Psoas muscle (tissue), 8 donors: Measurements from ENCODE around the gene RASSF8. TPM values are rescaled to one million over a fixed set of nuclear protein-coding genes. Genes with fewer than 3 reads are reported as not detected.

Experiments used
- ATAC-seq, 4 donors: fragments of 200-7000 bp; cut with Tn5 transposase; one replicate each; pipeline ENCODE4 v1.9.1; 2020; ENCODE audit warnings: moderate library complexity in 3 of 4, mild to moderate bottlenecking in 2 of 4
- DNase-seq, 2 donors: peaks; one replicate each; pipeline ENCODE4 v3.0.0-alpha.2; 2020
- H3K27ac ChIP-seq: fragments of 200-600 bp; one replicate; pipeline ENCODE4 v1.8.0; 2022
- H3K27me3 ChIP-seq, 3 donors: fragments of 200-600 bp in 1 of 3; one replicate each; pipeline versions ENCODE4 v1.6.1 to v1.8.0; 2013 to 2022; ENCODE audit warnings: low read length in 2 of 3, mild to moderate bottlenecking in 2 of 3, moderate library complexity in 1 of 3; ENCODE audit not compliant: insufficient read depth in 3 of 3
- H3K36me3 ChIP-seq, 2 donors: fragments of 200-600 bp in 1 of 2; one replicate each; pipeline versions ENCODE4 v1.6.1 to v1.8.0; 2013 to 2022; ENCODE audit warnings: low read depth in 1 of 2, mild to moderate bottlenecking in 1 of 2, moderate library complexity in 1 of 2; ENCODE audit not compliant: insufficient read depth in 1 of 2
- H3K4me1 ChIP-seq: fragments of 200-600 bp; one replicate; pipeline ENCODE4 v1.8.0; 2022
- H3K4me3 ChIP-seq: fragments of 200-600 bp; one replicate; pipeline ENCODE4 v1.8.0; 2022; ENCODE audit warnings: mild to moderate bottlenecking
- H3K9me3 ChIP-seq: fragments of 200-600 bp; one replicate; pipeline ENCODE4 v1.8.0; 2022
- WGBS, 3 donors: extraction: QIAGEN DNeasy Blood & Tissue Kit; methylation state at CpG; one replicate each; pipeline versions ENCODE4 v1.1.6 to v1.1.7; 2013; 5-methylcytosine and 5-hydroxymethylcytosine counted together
- intact Hi-C, 2 donors: fragments of 100-400 bp; cut with DNase I; formaldehyde crosslinking; loops; one replicate each; pipeline versions ENCODE4 v1.11.0 to v1.14.2; 2022
- polyA plus RNA-seq, 3 donors: library from polyadenylated mRNA; stranded (reverse); fragments of 200-250 nt; gene quantifications; one replicate each; pipeline ENCODE4 v1.2.3, GENCODE V29; 2013
- total RNA-seq, 4 donors: library from RNA; stranded (reverse); fragmentation: NEBNext Ultra II Directional in 2 of 4; extraction: Animal tissue kit (Norgen Biotek cat#: 25700) in 2 of 4; gene quantifications; one replicate each; pipeline versions ENCODE4 v1.2.1 to v1.2.4, GENCODE V29; 2021 to 2023
- TF ChIP-seq, protein P1 (sequence below): fragments of 200-600 bp; IDR thresholded peaks from one replicate; pipeline ENCODE4 v1.8.0; 2022; ENCODE audit warnings: antibody characterized with exemption
- donor health status: healthy with polysubstance abuse.
- donor health status: DM: no; HTN: no; CAD: no; lungs with moderate emphysema.
- donor health status: Bipolar disorder and iron deficiency.
- donor health status: healthy.
- donor health status: DM: yes; HTN: yes; CAD: no.
- donor health status: DM: no; HTN: no; CAD: no.
- donor health status: DM: no; HTN: no; CAD: no.
- donor health status: DM: yes; HTN: yes; CAD: no.

RASSF8 gene
- total and polyA plus RNA-seq, 7 donors: 7.7 to 80.3 (median 41.9) TPM

DNA sequence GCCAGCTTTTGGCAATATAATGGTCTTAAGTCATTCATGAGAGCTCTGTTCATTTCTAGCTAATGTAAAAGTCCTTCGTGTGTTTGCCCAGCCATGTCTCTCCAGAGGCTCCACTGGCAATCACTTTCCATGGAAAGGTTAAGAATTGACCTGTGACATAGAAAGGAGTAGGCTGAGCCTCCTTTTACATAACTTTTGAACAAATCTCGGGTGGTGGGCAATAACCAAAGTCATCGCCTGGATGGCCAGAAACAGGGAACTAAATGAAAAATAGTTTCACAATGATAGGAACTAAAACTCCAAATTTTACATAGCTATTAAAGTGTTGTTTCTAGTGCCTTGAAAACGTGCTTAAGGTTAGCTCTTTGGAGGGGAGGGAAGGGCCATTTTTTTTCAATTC, 159.8 kb downstream of the RASSF8 start:
- Histone ChIP-seq H3K4me1 (peaks cover 58% of the 10 kb centered on the region), H3K9me3 (no peaks in the 10 kb centered on the region), H3K27ac (peak overlapping the region; percentile 90), H3K27me3 (no peaks in the 10 kb centered on the region), H3K36me3 (no peaks in the 10 kb centered on the region), H3K4me3 (no peak overlapping the region)
- TF ChIP-seq, protein P1, sequence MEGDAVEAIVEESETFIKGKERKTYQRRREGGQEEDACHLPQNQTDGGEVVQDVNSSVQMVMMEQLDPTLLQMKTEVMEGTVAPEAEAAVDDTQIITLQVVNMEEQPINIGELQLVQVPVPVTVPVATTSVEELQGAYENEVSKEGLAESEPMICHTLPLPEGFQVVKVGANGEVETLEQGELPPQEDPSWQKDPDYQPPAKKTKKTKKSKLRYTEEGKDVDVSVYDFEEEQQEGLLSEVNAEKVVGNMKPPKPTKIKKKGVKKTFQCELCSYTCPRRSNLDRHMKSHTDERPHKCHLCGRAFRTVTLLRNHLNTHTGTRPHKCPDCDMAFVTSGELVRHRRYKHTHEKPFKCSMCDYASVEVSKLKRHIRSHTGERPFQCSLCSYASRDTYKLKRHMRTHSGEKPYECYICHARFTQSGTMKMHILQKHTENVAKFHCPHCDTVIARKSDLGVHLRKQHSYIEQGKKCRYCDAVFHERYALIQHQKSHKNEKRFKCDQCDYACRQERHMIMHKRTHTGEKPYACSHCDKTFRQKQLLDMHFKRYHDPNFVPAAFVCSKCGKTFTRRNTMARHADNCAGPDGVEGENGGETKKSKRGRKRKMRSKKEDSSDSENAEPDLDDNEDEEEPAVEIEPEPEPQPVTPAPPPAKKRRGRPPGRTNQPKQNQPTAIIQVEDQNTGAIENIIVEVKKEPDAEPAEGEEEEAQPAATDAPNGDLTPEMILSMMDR: no peak
- ATAC-seq (no peak), DNase-seq (no peak)
- WGBS, 3 donors: 53 to 79% (median 56%) methylated on average over 4 of the region's 4 CpGs
- intact Hi-C loops: no loop called here

DNA sequence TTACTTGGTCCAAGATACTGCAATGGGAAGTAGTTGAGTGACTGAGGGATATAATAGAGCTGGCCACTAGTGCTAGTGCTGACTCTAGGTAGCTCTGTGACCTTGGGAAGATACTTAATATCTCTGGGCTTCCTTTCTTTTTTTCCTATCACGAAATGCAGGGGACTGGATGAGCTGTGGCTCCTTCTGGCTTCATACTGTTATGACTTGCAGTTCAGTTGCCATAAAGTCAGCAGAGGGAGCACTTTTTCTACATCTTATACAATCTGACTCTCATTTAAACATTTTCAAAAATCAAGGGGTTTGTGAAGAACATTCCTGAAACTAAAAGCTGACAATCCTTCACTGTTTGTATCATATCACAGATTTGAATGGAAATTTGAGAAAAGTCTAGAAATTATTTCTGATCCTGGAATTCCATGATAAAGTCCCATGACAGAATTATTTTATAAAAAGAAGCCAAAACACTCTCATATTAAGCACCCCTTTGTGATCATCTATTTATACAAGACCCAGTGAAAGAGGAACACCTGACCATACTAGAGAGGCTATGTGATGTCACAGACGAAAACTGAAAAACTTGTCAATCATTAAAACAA, 161.0 kb downstream of the RASSF8 start:
- TF ChIP-seq, protein P1: peak; percentile 52
- Histone ChIP-seq H3K4me1 (peaks cover 57% of the 10 kb centered on the region), H3K27me3 (no peaks in the 10 kb centered on the region), H3K4me3 (peak overlapping the region; percentile 77), H3K27ac (peak overlapping the region; percentile 90), H3K9me3 (no peaks in the 10 kb centered on the region), H3K36me3 (no peaks in the 10 kb centered on the region)
- intact Hi-C loops: no loop called here
- 10 to 33% (median 21%) methylated on average over 2 of the region's 2 CpGs for WGBS, 3 donors
- no peak for DNase-seq
- peak; percentile 19 to 35 (median 25) for ATAC-seq

DNA sequence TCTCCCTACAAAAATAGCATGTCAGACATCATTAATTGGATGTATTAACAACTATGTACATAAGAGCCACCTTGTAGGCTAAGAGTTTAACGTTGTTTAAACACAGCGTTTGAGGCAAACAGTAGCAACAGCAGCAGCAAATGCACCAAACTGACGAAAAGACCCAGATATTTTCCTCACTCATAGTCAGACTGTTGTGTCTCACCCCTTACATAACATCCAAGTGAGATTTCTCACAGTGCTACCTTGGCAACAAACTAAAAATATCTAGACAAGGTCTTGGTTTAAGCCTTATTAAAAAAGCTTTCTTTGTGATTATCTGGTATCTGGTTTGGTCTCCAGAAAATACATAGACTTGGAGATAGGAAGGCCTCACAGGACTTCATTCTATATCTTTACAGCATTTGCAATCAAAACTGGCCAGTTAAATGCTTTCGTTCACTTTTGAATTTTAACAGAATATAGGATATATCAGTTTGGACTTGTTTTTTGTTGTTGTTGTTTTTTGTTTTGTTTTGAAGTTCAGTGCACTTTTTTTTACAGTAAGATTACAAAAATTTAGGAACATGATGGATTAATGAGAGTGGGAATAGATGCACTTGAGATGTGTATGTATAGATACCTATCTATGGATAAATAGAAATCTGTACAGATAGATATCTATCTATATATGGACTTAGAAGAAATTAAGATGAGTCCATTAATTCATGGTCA, 162.2 kb downstream of the RASSF8 start:
- Histone ChIP-seq H3K36me3 (no peaks in the 10 kb centered on the region), H3K27me3 (no peaks in the 10 kb centered on the region), H3K4me1 (peaks cover 47% of the 10 kb centered on the region), H3K9me3 (no peaks in the 10 kb centered on the region), H3K4me3 (peak overlapping the region; percentile 77), H3K27ac (peak overlapping the region; percentile 90)
- DNase-seq: no peak
- ATAC-seq: no peak
- WGBS, 3 donors: 32 to 67% (median 38%) methylated on average over 4 of the region's 4 CpGs
- intact Hi-C loops: loop anchor here in 1 of 2 donors (5.0 kb wide), 1 partner anchor 407 kb away; no protein-coding TSS in a partner anchor
- TF ChIP-seq, protein P1: no peak

DNA sequence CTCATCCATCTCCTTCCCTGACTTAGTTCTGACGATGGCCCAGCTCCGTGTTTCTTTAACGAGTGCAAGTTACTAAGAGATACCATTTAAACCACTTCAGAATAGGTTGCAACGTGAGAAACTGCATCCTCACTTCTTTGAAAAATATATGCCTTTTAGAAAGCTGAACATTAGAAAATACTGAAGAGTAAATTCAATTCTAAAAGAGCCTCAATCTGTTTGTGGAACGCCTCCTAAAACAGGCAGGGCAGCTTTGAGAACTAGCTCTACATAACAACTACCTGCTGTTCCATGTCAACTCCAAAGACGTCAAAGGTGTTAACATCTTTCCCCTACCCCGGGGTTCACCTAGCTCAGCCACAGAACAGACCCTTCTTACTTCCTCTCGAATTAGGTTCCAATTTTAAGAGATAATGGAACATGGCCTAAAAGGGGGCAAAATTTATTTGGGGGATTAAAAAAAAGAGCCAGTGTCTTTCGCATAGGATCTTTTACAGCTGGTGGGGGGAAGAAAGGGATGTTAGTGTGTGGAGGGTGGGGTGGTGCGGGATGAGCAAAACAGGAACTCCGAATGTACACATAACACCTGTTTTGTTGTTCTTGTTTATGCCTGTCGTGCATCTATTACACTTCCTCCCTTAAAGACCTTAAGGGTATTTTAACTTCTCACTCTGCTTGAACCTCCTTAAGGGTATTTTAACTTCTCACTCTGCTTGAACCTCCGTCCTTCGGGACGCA, 163.0 kb downstream of the RASSF8 start:
- Histone ChIP-seq H3K4me3 (peak overlapping the region; percentile 77), H3K4me1 (peaks cover 41% of the 10 kb centered on the region), H3K9me3 (no peaks in the 10 kb centered on the region), H3K36me3 (no peaks in the 10 kb centered on the region), H3K27ac (peak overlapping the region; percentile 90), H3K27me3 (no peaks in the 10 kb centered on the region)
- intact Hi-C loops: loop anchor here in 1 of 2 donors (5.0 kb wide), 1 partner anchor 406 kb away; no protein-coding TSS in a partner anchor
- DNase-seq (no peak), ATAC-seq (no peak)
- TF ChIP-seq, protein P1: no peak
- WGBS, 3 donors: 16 to 38% (median 19%) methylated on average over 15 of the region's 15 CpGs
